ENCODE measurements around the gene GLRX. TPM values are rescaled to one million over a fixed set of nuclear protein-coding genes. Genes with fewer than 3 reads are reported as not detected.

GLRX gene
- total and polyA plus RNA-seq, 2 experiments from 2014 or later, result 15.7 to 51.1 TPM

DNA sequence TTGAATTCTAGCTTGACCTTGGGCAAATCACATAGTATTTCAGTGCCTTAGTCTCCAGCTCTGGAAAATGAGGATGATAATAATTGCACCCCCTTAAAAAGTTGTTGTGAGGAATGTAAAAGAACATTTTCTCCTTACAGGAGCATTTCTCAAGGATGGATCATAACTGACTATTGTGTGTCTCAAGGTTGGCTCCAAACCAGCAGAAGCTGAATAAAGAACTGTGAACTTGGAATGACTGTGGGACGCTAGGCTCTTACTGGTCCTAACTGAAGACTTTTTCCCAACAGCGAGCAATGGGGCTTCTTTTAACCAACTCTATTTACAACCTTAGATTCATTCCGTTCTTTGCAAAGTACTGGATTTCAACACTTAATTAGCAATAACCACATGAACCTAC, 26.2 kb upstream of the GLRX start:
- Histone ChIP-seq H3K27ac (no peak overlapping the region), H3K4me1 (ENCODE audit: low read depth) (no peaks in the 10 kb centered on the region), H3K4me3 (no peak overlapping the region), H3K27me3 (no peaks in the 10 kb centered on the region), H3K36me3 (no peaks in the 10 kb centered on the region), H3K9me3 (ENCODE audit: low read depth) (no peaks in the 10 kb centered on the region)
- TF ChIP-seq, protein P1, sequence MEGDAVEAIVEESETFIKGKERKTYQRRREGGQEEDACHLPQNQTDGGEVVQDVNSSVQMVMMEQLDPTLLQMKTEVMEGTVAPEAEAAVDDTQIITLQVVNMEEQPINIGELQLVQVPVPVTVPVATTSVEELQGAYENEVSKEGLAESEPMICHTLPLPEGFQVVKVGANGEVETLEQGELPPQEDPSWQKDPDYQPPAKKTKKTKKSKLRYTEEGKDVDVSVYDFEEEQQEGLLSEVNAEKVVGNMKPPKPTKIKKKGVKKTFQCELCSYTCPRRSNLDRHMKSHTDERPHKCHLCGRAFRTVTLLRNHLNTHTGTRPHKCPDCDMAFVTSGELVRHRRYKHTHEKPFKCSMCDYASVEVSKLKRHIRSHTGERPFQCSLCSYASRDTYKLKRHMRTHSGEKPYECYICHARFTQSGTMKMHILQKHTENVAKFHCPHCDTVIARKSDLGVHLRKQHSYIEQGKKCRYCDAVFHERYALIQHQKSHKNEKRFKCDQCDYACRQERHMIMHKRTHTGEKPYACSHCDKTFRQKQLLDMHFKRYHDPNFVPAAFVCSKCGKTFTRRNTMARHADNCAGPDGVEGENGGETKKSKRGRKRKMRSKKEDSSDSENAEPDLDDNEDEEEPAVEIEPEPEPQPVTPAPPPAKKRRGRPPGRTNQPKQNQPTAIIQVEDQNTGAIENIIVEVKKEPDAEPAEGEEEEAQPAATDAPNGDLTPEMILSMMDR (IDR thresholded peaks at IDR 0.05; ENCODE audit: low read depth, low read length), result no peak
- peak in 1 of 2 donors; percentile 41 for DNase-seq (ENCODE audit: low read depth in 1 of 2, low spot score in 1 of 2)

DNA sequence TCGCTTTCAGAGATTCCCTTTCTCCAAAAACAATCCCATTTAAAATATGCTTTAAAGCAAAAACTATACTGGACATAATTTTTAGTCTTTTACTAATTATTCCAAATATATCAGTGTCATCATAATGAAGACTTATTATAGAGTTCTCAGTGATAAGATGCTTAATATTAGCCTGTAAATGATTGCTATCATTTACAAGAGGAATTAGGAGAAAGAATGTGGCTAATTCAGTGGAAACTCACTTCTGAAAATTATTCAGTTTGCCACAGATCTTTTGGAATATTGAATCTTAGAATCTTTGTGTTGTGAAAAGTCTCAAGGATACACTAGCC, 24.7 kb upstream of the GLRX start:
- Histone ChIP-seq H3K27ac (no peak overlapping the region), H3K9me3 (ENCODE audit: low read depth) (no peaks in the 10 kb centered on the region), H3K4me1 (ENCODE audit: low read depth) (no peaks in the 10 kb centered on the region), H3K4me3 (no peak overlapping the region), H3K36me3 (no peaks in the 10 kb centered on the region), H3K27me3 (no peaks in the 10 kb centered on the region)
- DNase-seq (ENCODE audit: low read depth in 1 of 2, low spot score in 1 of 2), result no peak
- TF ChIP-seq, protein P1 (IDR thresholded peaks at IDR 0.05; ENCODE audit: low read depth, low read length), result no peak

DNA sequence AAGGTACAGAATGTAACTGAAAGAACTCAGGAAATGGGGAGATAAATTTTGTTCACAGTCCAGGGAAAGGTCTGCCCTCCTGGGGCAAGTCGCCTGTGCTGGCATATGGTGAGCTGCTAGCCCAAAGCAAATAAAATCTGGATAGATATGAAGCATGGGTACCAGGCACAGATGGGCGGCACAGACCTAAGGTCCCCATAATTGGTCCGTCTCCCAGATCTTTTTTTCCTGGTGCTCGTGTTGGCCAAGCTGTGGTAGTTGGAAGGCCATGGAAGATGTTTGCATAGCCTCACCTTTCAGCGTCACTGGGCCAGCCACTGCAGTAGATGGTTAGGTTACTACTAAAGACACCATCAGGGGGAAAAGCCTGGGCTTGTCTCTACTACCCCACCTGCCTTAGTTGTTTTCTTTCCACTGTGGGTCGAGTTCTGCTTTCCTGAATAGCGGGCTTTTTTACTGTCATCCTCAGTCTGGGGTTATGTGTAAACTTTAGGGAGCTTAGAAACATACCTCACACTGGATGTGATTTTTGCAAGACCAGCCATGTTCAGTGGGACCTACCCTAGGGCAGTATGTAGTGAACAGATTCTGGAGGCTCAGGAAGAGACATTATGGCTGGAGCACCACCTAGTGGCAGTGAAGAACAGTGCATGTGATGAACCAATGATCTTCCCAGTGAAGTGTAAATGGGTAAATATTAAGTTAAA, 24.2 kb upstream of the GLRX start:
- peak; percentile 79 to 87 for DNase-seq (ENCODE audit: low read depth in 1 of 2, low spot score in 1 of 2)
- H3K9me3 ChIP-seq (ENCODE audit: low read depth), result no peaks in the 10 kb centered on the region
- no peaks in the 10 kb centered on the region for H3K36me3 ChIP-seq
- H3K27me3 ChIP-seq, result no peaks in the 10 kb centered on the region
- H3K4me1 ChIP-seq (ENCODE audit: low read depth), result no peaks in the 10 kb centered on the region
- H3K4me3 ChIP-seq, result no peak overlapping the region
- H3K27ac ChIP-seq, result no peak overlapping the region
- TF ChIP-seq, protein P1 (IDR thresholded peaks at IDR 0.05; ENCODE audit: low read depth, low read length), result peak; percentile 92

DNA sequence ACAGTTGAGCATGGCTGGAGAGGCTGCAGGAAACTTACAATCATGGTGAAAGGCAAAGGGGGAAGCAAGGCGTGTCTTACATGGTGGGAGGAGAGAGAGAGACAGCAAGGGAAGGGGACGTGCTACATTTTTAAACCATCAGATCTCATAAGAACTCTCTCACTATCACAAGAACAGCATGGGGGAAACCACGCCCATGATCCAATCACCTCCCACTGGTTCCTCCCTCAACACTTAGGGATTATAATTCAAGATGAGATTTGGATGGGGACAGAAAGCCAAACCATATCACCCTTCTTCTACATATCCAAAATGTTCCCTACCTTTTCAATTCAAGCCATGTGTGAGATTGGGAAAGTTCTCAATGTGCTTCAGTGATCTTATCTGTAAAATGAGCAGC, 22.9 kb upstream of the GLRX start:
- TF ChIP-seq, protein P1 (IDR thresholded peaks at IDR 0.05; ENCODE audit: low read depth, low read length), result no peak
- H3K4me3 ChIP-seq, result no peak overlapping the region
- H3K4me1 ChIP-seq (ENCODE audit: low read depth), result no peaks in the 10 kb centered on the region
- no peaks in the 10 kb centered on the region for H3K36me3 ChIP-seq
- DNase-seq (ENCODE audit: low read depth in 1 of 2, low spot score in 1 of 2), result no peak
- H3K27me3 ChIP-seq, result no peaks in the 10 kb centered on the region
- no peak overlapping the region for H3K27ac ChIP-seq
- no peaks in the 10 kb centered on the region for H3K9me3 ChIP-seq (ENCODE audit: low read depth)

DNA sequence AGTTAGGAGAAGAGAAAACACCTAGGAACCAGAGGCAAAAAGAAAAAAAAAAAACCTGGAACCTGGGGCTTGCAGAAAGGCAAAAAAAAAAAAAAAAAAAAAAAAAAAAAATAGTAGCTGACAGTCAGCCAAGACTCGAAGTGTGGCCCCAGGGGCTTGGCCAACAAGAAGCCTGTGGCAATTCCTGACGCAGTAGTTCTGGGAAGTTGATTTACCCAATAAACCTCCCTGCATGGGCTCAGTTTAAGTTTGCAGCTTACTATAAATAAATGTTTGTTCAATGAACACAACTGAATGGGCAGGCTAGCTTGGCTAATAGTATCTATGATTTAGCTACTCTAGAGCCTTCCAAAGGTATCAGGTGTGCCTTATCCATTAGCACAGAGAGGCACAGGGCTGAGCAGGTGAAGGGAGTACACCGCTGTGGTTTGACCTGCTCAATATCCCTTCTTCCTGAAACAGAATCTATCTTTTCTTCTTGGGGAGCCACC, 21.3 kb upstream of the GLRX start:
- Histone ChIP-seq H3K4me1 (ENCODE audit: low read depth) (no peaks in the 10 kb centered on the region), H3K36me3 (no peaks in the 10 kb centered on the region), H3K27me3 (no peaks in the 10 kb centered on the region), H3K9me3 (ENCODE audit: low read depth) (no peaks in the 10 kb centered on the region), H3K4me3 (no peak overlapping the region), H3K27ac (no peak overlapping the region)
- TF ChIP-seq, protein P1 (IDR thresholded peaks at IDR 0.05; ENCODE audit: low read depth, low read length), result no peak
- peak in 1 of 2 donors; percentile 87 for DNase-seq (ENCODE audit: low read depth in 1 of 2, low spot score in 1 of 2)

Measured in cardiac muscle cell (in vitro differentiated cells and primary cell).